ENCODE results near the gene FOSL2.

FOSL2 gene

GRCh38 chr2:28375236-28375635, 17.4 kb upstream of the FOSL2 start:
- Histone ChIP-seq H2AFZ (ENCODE audit: low read depth, low read length) (no peak overlapping the region), H3K4me2 (ENCODE audit: insufficient read depth, low read length) (no peak overlapping the region), H3K36me3 (ENCODE audit: insufficient read depth, low read length) (no peaks in the 10 kb centered on the region), H3K79me2 (ENCODE audit: insufficient read depth, low read length) (no peaks in the 10 kb centered on the region), H3K9me3 (ENCODE audit: insufficient read depth, low read length, severe bottlenecking) (no peaks in the 10 kb centered on the region), H3K27me3 (ENCODE audit: insufficient read depth, low read length, poor library complexity) (no peaks in the 10 kb centered on the region), H3K4me1 (ENCODE audit: insufficient read depth, low read length) (no peaks in the 10 kb centered on the region), H3K4me3 (ENCODE audit: low read depth in 1 of 2, low read length in 2 of 2) (no peak overlapping the region), H3K9ac (ENCODE audit: low read depth, low read length) (no peak overlapping the region), H3K27ac (ENCODE audit: low read length) (no peak overlapping the region), H4K20me1 (ENCODE audit: insufficient read depth, low read length) (peaks cover 2% of the 10 kb centered on the region; the same call in 1 of the 2 replicates)
- ATAC-seq (ENCODE audit: insufficient read depth, low read depth) (no peak), DNase-seq (no peak)
- TF ChIP-seq CTCF (IDR thresholded peaks at IDR 0.05; ENCODE audit: borderline replicate concordance, extremely low read depth, low read length, poor library complexity, severe bottlenecking) = no peak
- TF ChIP-seq EZH2 (IDR thresholded peaks at IDR 0.05; ENCODE audit: borderline replicate concordance, low read depth, low read length, severe bottlenecking) = no peak

- H3K27me3 ChIP-seq (ENCODE audit: insufficient read depth, low read length, poor library complexity) = no peaks in the 10 kb centered on the region
- H2AFZ ChIP-seq (ENCODE audit: low read depth, low read length) = no peak overlapping the region
Observed at GRCh38 chr2:28375742-28376631, 16.7 kb upstream of the FOSL2 start.

GRCh38 chr2:28377195-28377816, 15.4 kb upstream of the FOSL2 start:
- H2AFZ ChIP-seq (ENCODE audit: low read depth, low read length) = no peak overlapping the region
- no peak overlapping the region for H3K27ac ChIP-seq (ENCODE audit: low read length)
- no peaks in the 10 kb centered on the region for H3K27me3 ChIP-seq (ENCODE audit: insufficient read depth, low read length, poor library complexity)
- no peak overlapping the region for H3K4me3 ChIP-seq (ENCODE audit: low read depth in 1 of 2, low read length in 2 of 2)
- no peaks in the 10 kb centered on the region for H3K79me2 ChIP-seq (ENCODE audit: insufficient read depth, low read length)
- H3K9me3 ChIP-seq (ENCODE audit: insufficient read depth, low read length, severe bottlenecking) = no peaks in the 10 kb centered on the region
- no peaks in the 10 kb centered on the region for H3K4me1 ChIP-seq (ENCODE audit: insufficient read depth, low read length)
- TF ChIP-seq CTCF (IDR thresholded peaks at IDR 0.05; ENCODE audit: borderline replicate concordance, extremely low read depth, low read length, poor library complexity, severe bottlenecking) (no peak), EZH2 (IDR thresholded peaks at IDR 0.05; ENCODE audit: borderline replicate concordance, low read depth, low read length, severe bottlenecking) (no peak)
- H3K36me3 ChIP-seq (ENCODE audit: insufficient read depth, low read length) = no peaks in the 10 kb centered on the region
- H3K9ac ChIP-seq (ENCODE audit: low read depth, low read length) = no peak overlapping the region
- no peak for DNase-seq
- ATAC-seq (ENCODE audit: insufficient read depth, low read depth) = no peak
- peaks cover 2% of the 10 kb centered on the region; the same call in 1 of the 2 replicates for H4K20me1 ChIP-seq (ENCODE audit: insufficient read depth, low read length)
- H3K4me2 ChIP-seq (ENCODE audit: insufficient read depth, low read length) = no peak overlapping the region

More at GRCh38 chr2:28375742-28376631, 16.7 kb upstream of the FOSL2 start:
- H3K36me3 ChIP-seq (ENCODE audit: insufficient read depth, low read length) = no peaks in the 10 kb centered on the region
- peaks cover 2% of the 10 kb centered on the region; the same call in 1 of the 2 replicates for H4K20me1 ChIP-seq (ENCODE audit: insufficient read depth, low read length)
- no peaks in the 10 kb centered on the region for H3K79me2 ChIP-seq (ENCODE audit: insufficient read depth, low read length)
- H3K9ac ChIP-seq (ENCODE audit: low read depth, low read length) = no peak overlapping the region
- H3K9me3 ChIP-seq (ENCODE audit: insufficient read depth, low read length, severe bottlenecking) = no peaks in the 10 kb centered on the region
- H3K27ac ChIP-seq (ENCODE audit: low read length) = no peak overlapping the region
- no peak overlapping the region for H3K4me2 ChIP-seq (ENCODE audit: insufficient read depth, low read length)
- TF ChIP-seq CTCF (IDR thresholded peaks at IDR 0.05; ENCODE audit: borderline replicate concordance, extremely low read depth, low read length, poor library complexity, severe bottlenecking) (no peak), EZH2 (IDR thresholded peaks at IDR 0.05; ENCODE audit: borderline replicate concordance, low read depth, low read length, severe bottlenecking) (no peak)
- no peaks in the 10 kb centered on the region for H3K4me1 ChIP-seq (ENCODE audit: insufficient read depth, low read length)
- no peak for DNase-seq
- H3K4me3 ChIP-seq (ENCODE audit: low read depth in 1 of 2, low read length in 2 of 2) = no peak overlapping the region
- ATAC-seq (ENCODE audit: insufficient read depth, low read depth) = no peak
